ENCODE results near the gene PALLD.
"Not testable (repeated sequence)": the region's sequence is repeated elsewhere in the genome, so short reads cannot be mapped to it uniquely, and the experiment has no call there.

The PALLD gene

GRCh38 chr4:168777277-168777965, 280.6 kb downstream of the PALLD start:
- DNase-seq (ENCODE audit: extremely low read depth in 1 of 2, low read depth in 1 of 2) = no peak

GRCh38 chr4:168781341-168781740, 284.5 kb downstream of the PALLD start:
- no peak for DNase-seq (ENCODE audit: extremely low read depth in 1 of 2, low read depth in 1 of 2)

- DNase-seq (ENCODE audit: extremely low read depth in 1 of 2, low read depth in 1 of 2) = no peak
Measured at GRCh38 chr4:168781926-168782325, 285.1 kb downstream of the PALLD start.

DNA sequence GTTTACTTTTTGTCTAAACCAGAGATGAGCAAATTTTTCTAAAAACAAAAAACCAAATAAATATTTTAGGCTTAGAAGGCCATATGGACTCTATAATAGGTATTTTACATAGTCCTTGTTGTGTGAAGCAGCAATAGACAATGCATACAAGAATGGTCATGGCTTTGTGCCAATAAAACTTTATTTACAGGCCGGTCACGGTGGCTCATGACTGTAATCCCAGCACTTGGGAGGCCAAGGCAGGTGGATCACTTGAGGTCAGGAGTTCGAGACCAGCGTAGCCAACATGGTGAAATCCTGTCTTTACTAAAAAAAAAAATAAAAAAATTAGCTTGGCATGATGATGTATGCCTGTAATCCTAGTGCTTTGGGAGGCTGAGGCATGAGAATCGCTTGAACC, 285.6 kb downstream of the PALLD start:
- no peak for DNase-seq (ENCODE audit: extremely low read depth in 1 of 2, low read depth in 1 of 2)

GRCh38 chr4:168784786-168785461, 288.1 kb downstream of the PALLD start:
- no peak for DNase-seq (ENCODE audit: extremely low read depth in 1 of 2, low read depth in 1 of 2)

DNA sequence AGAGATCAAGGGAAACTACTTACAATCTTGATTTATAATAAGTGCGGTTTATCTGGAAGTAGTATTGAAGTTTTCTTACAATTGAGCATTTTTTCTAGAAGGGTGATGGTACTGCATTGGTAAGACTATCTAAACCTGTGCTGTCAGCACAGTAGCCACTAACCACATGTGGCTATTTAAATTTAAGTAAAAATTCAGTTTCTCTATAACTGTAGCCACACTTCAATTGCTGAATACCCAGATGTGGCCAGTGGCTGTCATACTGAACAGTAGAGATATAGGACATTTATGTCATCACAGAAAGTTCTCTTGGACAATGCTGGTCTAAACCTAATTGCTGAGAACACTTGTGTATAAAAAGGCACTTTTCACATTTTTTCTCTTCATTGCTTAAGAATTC, 290.5 kb downstream of the PALLD start:
- DNase-seq (ENCODE audit: extremely low read depth in 1 of 2, low read depth in 1 of 2) = no peak

DNA sequence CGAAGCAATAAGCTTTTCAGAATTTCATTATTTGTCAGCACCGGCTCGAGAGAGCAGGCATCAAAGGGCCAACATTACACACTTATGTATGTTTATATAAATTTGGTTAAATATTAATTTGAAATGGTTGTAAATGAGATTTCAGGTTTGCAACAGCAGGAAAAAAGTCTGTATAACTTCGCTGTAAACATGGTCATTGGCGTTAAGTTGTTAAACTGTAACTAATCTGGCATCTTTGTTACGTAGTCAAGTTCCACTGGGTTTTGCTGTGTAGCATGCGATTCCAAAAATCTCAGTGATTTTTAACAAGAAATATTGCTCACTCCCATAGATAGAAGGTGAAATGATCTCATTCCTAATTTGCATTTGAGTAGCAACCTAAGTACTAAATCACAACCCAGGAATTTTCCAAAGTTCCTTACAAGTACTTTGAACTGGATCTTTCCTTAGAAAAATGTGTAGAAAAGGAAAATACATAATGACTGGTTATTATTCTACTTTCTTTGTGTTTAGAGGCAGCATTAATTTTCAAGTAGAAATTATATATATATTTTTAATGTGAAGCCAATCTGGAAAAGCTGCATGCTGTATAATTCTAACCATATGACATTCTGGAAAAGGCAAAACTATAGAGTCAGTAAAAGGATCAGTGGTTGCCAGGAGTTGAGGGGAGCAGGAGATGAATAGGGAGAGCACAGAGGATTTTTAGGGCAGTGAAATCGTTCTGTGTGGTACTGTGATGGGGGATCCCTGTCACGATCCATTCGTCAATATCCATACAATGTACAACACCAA, 291.1 kb downstream of the PALLD start:
- no peak for DNase-seq (ENCODE audit: extremely low read depth in 1 of 2, low read depth in 1 of 2)

GRCh38 chr4:168790898-168791297, 294.0 kb downstream of the PALLD start:
- no peak for DNase-seq (ENCODE audit: extremely low read depth in 1 of 2, low read depth in 1 of 2)

GRCh38 chr4:168791376-168791775, 294.5 kb downstream of the PALLD start:
- DNase-seq (ENCODE audit: extremely low read depth in 1 of 2, low read depth in 1 of 2) = no peak

- DNase-seq (ENCODE audit: extremely low read depth in 1 of 2, low read depth in 1 of 2) = no peak
Measured at GRCh38 chr4:168793542-168793941, 296.7 kb downstream of the PALLD start.

DNA sequence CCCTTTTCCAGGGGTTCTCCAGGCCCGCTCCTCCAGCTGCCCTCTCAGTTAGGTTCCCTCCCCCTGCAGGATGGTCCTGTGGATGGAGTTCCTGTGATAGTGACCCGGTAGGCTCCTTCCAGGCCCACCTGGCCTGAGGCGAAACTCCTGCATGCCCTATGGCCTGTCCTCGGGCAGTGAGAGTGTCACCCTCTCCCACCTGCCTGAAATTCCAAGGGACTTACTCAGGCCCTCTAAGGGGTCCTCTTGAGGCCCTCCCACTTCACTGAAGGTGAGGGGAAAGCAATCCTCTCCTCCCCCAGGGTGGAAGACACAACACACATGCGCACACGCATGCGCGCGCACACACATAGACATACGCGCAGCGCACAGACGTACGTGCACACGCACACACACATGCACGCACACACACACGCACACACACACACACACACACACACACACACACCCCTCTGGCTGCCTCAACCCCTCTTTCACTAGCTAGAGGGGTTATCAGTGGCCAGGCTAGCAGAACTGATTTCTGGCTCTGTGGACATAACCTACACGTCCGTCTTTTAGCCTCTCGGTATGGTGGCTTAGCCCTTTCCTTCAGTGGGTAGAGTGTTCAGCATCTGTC, 297.3 kb downstream of the PALLD start:
- no peak for DNase-seq (ENCODE audit: extremely low read depth in 1 of 2, low read depth in 1 of 2)

DNA sequence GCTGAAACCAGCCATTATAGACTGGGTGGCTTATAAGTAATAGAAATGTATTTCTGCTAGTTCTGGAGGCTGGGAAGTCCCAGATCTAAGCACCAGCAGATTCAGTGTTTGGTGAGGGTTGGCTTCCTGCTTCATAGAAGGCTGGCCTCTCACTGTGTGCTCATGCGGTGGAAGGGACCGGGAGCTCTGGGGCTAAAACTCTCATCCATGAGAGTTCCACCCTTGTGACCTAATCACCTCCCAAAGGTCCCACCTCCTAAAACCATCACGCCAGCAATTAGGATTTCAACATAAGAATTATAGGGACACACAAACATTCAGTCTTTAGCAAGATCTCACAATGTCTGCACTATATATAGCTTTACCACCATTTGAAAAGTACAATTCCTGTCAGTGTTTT, 298.0 kb downstream of the PALLD start:
- no peak for DNase-seq (ENCODE audit: extremely low read depth in 1 of 2, low read depth in 1 of 2)

DNA sequence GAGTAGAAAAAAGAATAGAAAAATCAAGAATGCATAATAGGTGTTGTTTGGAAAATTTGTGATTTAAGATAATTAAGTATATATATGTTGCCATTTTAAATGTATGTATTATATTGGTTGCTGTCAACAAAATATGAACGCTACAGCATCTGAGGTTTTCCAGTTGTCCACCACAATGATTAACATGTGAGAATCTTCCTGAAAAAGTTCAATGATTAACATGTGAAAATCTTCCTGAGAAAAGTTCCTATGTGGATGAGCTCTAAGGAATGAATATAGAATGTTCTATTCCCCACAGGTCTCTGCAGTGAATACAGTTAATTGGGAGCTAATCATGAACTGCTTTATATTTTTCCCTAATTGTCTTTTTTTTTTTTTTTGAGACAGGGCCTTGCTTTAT, 298.5 kb downstream of the PALLD start:
- no peak for DNase-seq (ENCODE audit: extremely low read depth in 1 of 2, low read depth in 1 of 2)

DNA sequence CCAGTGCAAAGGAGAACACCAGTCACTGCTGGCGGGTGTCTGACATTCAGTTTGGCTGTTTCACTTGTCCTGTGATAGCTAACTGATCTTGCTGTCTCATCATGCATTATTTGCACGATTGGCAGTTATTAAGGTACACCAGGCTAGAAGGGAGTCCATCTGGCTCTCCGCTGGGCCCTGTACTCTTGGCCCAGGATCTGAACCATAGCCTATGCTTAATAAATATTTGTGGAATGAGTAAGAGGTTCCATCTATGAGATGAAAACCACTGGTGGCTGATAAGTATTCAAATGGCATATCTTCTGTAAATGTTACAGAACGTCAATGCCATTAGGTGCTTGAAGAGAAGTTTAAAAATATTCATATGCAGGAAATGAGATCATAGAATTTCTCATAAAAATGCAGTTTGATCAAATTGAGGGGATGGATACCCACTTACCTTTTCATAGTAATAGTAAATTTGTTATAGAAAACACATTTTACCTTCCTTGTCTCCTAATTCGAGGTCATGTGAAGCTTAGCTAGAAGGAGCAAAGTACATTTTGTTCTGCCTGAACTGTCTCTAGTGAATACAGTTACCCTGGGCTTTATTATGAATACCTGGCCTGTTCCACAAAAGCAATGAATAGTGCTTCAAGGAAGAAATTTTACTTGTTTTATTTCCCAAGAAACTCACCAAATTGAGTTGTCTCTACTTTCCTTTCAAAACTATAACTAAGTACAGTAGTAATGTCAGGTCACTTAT, 299.7 kb downstream of the PALLD start:
- DNase-seq (ENCODE audit: extremely low read depth in 1 of 2, low read depth in 1 of 2) = no peak

GRCh38 chr4:168797194-168797593, 300.3 kb downstream of the PALLD start:
- DNase-seq (ENCODE audit: extremely low read depth in 1 of 2, low read depth in 1 of 2) = no peak

GRCh38 chr4:168797738-168798375, 301.0 kb downstream of the PALLD start:
- no peak for DNase-seq (ENCODE audit: extremely low read depth in 1 of 2, low read depth in 1 of 2)

GRCh38 chr4:168800926-168801325, 304.1 kb downstream of the PALLD start:
- DNase-seq (ENCODE audit: extremely low read depth in 1 of 2, low read depth in 1 of 2) = no peak

DNA sequence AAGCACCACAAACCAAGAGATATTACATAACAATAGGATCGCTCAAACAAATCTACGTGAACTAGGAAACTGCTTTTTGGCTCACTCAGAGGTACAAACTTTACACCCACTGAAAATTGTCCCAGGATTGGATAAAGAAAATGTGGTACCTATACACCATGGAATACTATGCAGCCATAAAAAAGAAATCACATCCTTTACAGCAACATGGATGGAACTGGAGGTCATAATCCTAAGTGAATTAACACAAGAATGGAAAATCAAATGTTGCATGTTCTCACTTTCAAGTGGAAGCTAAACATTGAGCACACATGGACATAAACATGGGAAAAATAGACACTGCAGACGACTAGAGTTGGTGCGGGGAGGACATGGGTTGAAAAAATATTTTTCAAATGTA, 305.4 kb downstream of the PALLD start:
- DNase-seq (ENCODE audit: extremely low read depth in 1 of 2, low read depth in 1 of 2) = no peak

DNA sequence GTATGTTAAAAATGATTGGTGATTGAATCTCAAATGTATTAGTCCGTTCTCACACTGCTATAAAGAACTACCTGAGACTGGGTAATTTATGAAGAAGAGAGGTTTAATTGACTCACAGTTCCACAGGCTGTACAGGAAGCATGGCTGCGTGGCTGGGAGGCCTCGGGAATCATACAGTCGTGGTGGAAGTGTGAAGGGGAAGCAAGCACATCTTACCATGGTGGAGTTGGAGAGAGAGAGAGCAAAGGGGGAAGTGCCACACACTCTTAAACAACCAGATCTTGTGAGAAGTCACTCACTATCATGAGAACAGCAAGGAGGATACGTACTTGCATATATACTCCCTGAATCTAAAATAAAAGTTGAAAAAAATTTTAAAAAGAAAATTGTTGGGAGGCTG, 306.2 kb downstream of the PALLD start:
- DNase-seq (ENCODE audit: extremely low read depth in 1 of 2, low read depth in 1 of 2) = not testable (repeated sequence)

DNA sequence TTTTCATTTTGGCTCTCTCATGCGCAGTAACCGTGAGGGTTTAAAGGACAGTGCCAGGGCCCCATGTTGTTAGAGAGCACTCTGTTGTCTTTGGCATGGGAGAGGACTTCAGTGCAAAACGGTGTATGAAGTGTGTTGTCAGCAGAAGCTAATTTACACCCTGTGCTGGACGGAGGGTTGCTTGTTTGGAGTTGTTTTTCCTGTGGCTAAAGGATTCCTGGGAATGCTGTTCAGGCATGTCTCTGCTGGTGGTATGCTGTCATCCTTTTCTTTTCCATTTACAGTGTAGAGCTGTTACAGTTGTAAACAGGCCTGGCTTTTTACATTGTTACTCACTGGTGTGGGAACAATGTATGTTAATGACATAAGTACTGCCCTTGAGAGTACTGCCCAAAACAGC, 306.9 kb downstream of the PALLD start:
- no peak for DNase-seq (ENCODE audit: extremely low read depth in 1 of 2, low read depth in 1 of 2)
